K562 (cell line): Measurements from ENCODE around the gene DNPEP. TPM values are rescaled to one million over a fixed set of nuclear protein-coding genes. Genes with fewer than 3 reads are reported as not detected.

Experiments used
- ATAC-seq: fragments of 200-7000 bp; cut with Tn5 transposase; 3 replicates; pipeline ENCODE4 v1.9.1; 2020; ENCODE audit warnings: moderate library complexity
- BruUV-seq: library from RNA; stranded (reverse); fragments of 400-500 nt; replicated peaks from 2 replicates; lab custom pipeline; 2021; lab: Mats Ljungman, UMichigan
- CTCF ChIA-PET: fragments of 300-600 bp; formaldehyde crosslinking; extraction: SDS; loops from one replicate; lab custom pipeline; 2021; ENCODE audit warnings: low intra/inter-chr PET ratio; lab: Yijun Ruan, JAX
- POLR2A ChIA-PET: fragments of 300-600, 350-650 bp; sonication (Branson Sonifier 250); formaldehyde crosslinking; extraction: SDS; loops from one replicate; lab custom pipeline; 2021; ENCODE audit warnings: antibody characterized with exemption, inconsistent platforms; lab: Yijun Ruan, JAX
- DNase-seq, 4 experiments: peaks; one replicate each; pipeline versions ENCODE4 v3.0.0 to v3.0.0-alpha.2; 2011 to 2018; ENCODE audit warnings: low spot score in 3 of 4, mixed read lengths in 3 of 4; ENCODE audit errors: extremely low read depth in 1 of 4
- FAIRE-seq: peaks from 2 replicates; lab custom pipeline; 2011; peaks lifted over from hg19 to GRCh38; lab: Jason Lieb, UNC
- H2AFZ ChIP-seq: 2 replicates; pipeline ENCODE4 v1.6.0; 2011; ENCODE audit warnings: low read depth, low read length, control low read depth, inconsistent platforms
- H3K27ac ChIP-seq: fragments of 200-600 bp; 3 replicates; pipeline ENCODE4 v1.8.0; 2011; ENCODE audit warnings: low read depth, mild to moderate bottlenecking, control low read depth, inconsistent platforms, low read length, moderate library complexity, mixed read lengths; ENCODE audit errors: extremely low read depth
- H3K27me3 ChIP-seq, 2 experiments: fragments of 300-600 bp in 1 of 2; 2 replicates in 1 of 2; 3 replicates in 1 of 2; pipeline versions ENCODE4 v1.6.0 to v1.8.0; 2011; ENCODE audit warnings: inconsistent platforms in 2 of 2, low read length in 2 of 2, mild to moderate bottlenecking in 1 of 2, mixed read lengths in 1 of 2, moderate library complexity in 1 of 2; ENCODE audit not compliant: control insufficient read depth in 2 of 2, insufficient read depth in 2 of 2
- H3K36me3 ChIP-seq: fragments of 300-600 bp; 3 replicates; pipeline ENCODE4 v1.8.0; 2011; ENCODE audit warnings: mild to moderate bottlenecking, low read length, inconsistent platforms; ENCODE audit not compliant: control insufficient read depth, insufficient read depth
- H3K4me1 ChIP-seq, 2 experiments: fragments of 200-600 bp in 1 of 2; replicated peaks in 1 of 2; 2 replicates in 1 of 2; 3 replicates in 1 of 2; pipeline versions ENCODE4 v1.5.1 to v1.8.0; 2011; ENCODE audit warnings: inconsistent platforms in 2 of 2, low read length in 2 of 2, mild to moderate bottlenecking in 1 of 2, mixed read lengths in 1 of 2, moderate library complexity in 1 of 2; ENCODE audit not compliant: control insufficient read depth in 2 of 2, insufficient read depth in 2 of 2
- H3K4me2 ChIP-seq: 2 replicates; pipeline ENCODE4 v1.6.1; 2011; ENCODE audit warnings: low read length, control low read depth, inconsistent platforms, mixed read lengths; ENCODE audit not compliant: insufficient read depth
- H3K4me3 ChIP-seq: fragments of 200-600 bp; sonication (generic), shearing (Covaris generic); 2 replicates; pipeline ENCODE4 v1.5.1; 2016; ENCODE audit warnings: control low read depth, inconsistent platforms
- H3K79me2 ChIP-seq: fragments of 200-600 bp; 3 replicates; pipeline ENCODE4 v1.8.0; 2011; ENCODE audit warnings: low read length, inconsistent platforms; ENCODE audit not compliant: control insufficient read depth, insufficient read depth
- H3K9ac ChIP-seq, 2 experiments: 2 replicates each; pipeline versions ENCODE4 v1.6.0 to v1.6.1; 2011; ENCODE audit warnings: low read depth in 2 of 2, low read length in 2 of 2, control low read depth in 1 of 2, inconsistent platforms in 1 of 2, mild to moderate bottlenecking in 1 of 2, mixed read lengths in 1 of 2; ENCODE audit not compliant: insufficient read depth in 1 of 2
- H3K9me1 ChIP-seq: one replicate; pipeline ENCODE4 v1.6.0; 2011; ENCODE audit warnings: inconsistent platforms, mild to moderate bottlenecking, low read length, moderate library complexity; ENCODE audit not compliant: control insufficient read depth, insufficient read depth
- H3K9me3 ChIP-seq: replicated peaks from 2 replicates; pipeline ENCODE4 v1.5.1; 2011; ENCODE audit warnings: low read depth, low read length, inconsistent platforms; ENCODE audit not compliant: control insufficient read depth, insufficient read depth
- H4K20me1 ChIP-seq: replicated peaks from 2 replicates; pipeline ENCODE4 v1.6.1; 2011; ENCODE audit warnings: low read length, inconsistent platforms, mixed read lengths; ENCODE audit not compliant: control insufficient read depth, insufficient read depth
- ARID2 ChIP-seq: fragments of 450-650 bp; IDR thresholded peaks from 2 replicates; pipeline ENCODE4 v1.6.1; 2017; ENCODE audit warnings: antibody characterized with exemption, mild to moderate bottlenecking
- ELF1 ChIP-seq: fragments of 200-800 bp; sonication (Bioruptor generic); IDR thresholded peaks from 2 replicates; pipeline ENCODE4 v1.6.1; 2016; ENCODE audit warnings: missing genetic modification characterization, missing compliant biosample characterization
- GABPA ChIP-seq: fragments of 200-800 bp; sonication (Bioruptor generic); conservative IDR thresholded peaks from 2 replicates; pipeline ENCODE4 v1.6.1; 2016; ENCODE audit warnings: low read depth, missing genetic modification characterization, missing compliant biosample characterization
- HDAC6 ChIP-seq: IDR thresholded peaks from 2 replicates; pipeline ENCODE4 v1.6.1; 2012; ENCODE audit warnings: low read depth, mild to moderate bottlenecking, control low read depth, inconsistent platforms, low read length, moderate library complexity
- ILK ChIP-seq: fragments of 450-650 bp; IDR thresholded peaks from 2 replicates; pipeline ENCODE4 v1.6.1; 2016; ENCODE audit warnings: missing genetic modification characterization, low read depth, mild to moderate bottlenecking, missing compliant biosample characterization, moderate library complexity, borderline replicate concordance
- LCOR ChIP-seq: sonication (generic); formaldehyde crosslinking; IDR thresholded peaks from 2 replicates; pipeline ENCODE4 v1.8.0; 2022; ENCODE audit warnings: mild to moderate bottlenecking, missing genetic modification reagents
- PTTG1 ChIP-seq: fragments of 450-650 bp; IDR thresholded peaks from 2 replicates; pipeline ENCODE4 v1.6.1; 2016; ENCODE audit warnings: low read depth, mild to moderate bottlenecking, missing genetic modification characterization, missing compliant biosample characterization
- SMARCB1 ChIP-seq: IDR thresholded peaks from 2 replicates; pipeline ENCODE4 v1.6.1; 2011; ENCODE audit warnings: improper control_type of control experiment, low read depth; ENCODE audit not compliant: insufficient read length
- TCFL5 ChIP-seq: fragments of 250-450 bp; sonication (Bioruptor Pico); conservative IDR thresholded peaks from 2 replicates; pipeline ENCODE4 v1.6.1; 2021; ENCODE audit warnings: mild to moderate bottlenecking, moderate library complexity, matching md5 sums
- ZNF146 ChIP-seq: IDR thresholded peaks from one replicate; pipeline ENCODE4 v1.6.1; 2018; ENCODE audit warnings: missing compliant biosample characterization; ENCODE audit not compliant: unreplicated experiment
- ZNF780A ChIP-seq: fragments of 250-450 bp; sonication (Bioruptor Pico); IDR thresholded peaks from 2 replicates; pipeline ENCODE4 v1.5.0; 2021; ENCODE audit warnings: mild to moderate bottlenecking
- WGBS: fragments of 100-300 bp; shearing (Covaris generic); methylation state at CpG from one replicate; pipeline ENCODE4 v1.1.6; 2016; ENCODE audit warnings: low coverage, mixed read lengths; ENCODE audit not compliant: insufficient coverage; ENCODE audit errors: missing lambda C conversion rate; 5-methylcytosine and 5-hydroxymethylcytosine counted together
- in situ Hi-C: fragments of 300-500 bp; cut with MboI; formaldehyde crosslinking; loops from 4 replicates; pipeline ENCODE4 v1.15.0; 2018; ENCODE audit warnings: inconsistent platforms, mixed read lengths
- intact Hi-C: fragments of 100-400 bp; cut with micrococcal nuclease; formaldehyde crosslinking; loops from 2 replicates; pipeline ENCODE4 v1.14.2; 2022
- polyA plus RNA-seq, 8 experiments: library from polyadenylated mRNA; depleted of rRNA in 4 of 8; stranded (reverse) in 5 of 8; unstranded in 3 of 8; fragments of >200 nt; fragmentation: Nextera tagmentation in 2 of 8; fragmentation: Illumina TruSeq in 1 of 8; extraction: Ambion mirVana in 2 of 8; extraction: Trizol in 1 of 8; gene quantifications; 2 replicates each; pipeline versions ENCODE4 v1.2.1 to v1.2.3, GENCODE V29; 2011 to 2014; ENCODE audit warnings: inconsistent platforms in 1 of 8, missing spikeins in 1 of 8
- total RNA-seq, 7 experiments: library from RNA; depleted of rRNA in 6 of 7; stranded (reverse); fragments of >200 nt in 6 of 7; fragmentation: Illumina TruSeq in 2 of 7; extraction: Trizol in 2 of 7; gene quantifications; 2 replicates each; pipeline versions ENCODE4 v1.2.1 to v1.2.3, GENCODE V29; 2011 to 2021; ENCODE audit warnings: low replicate concordance in 1 of 7
- TF ChIP-seq, protein P1 (sequence below): sonication (generic); formaldehyde crosslinking; IDR thresholded peaks from 2 replicates; pipeline ENCODE4 v1.8.1; 2023; ENCODE audit warnings: mild to moderate bottlenecking, missing genetic modification reagents
- TF ChIP-seq, protein P2 (sequence below): sonication (generic); formaldehyde crosslinking; IDR thresholded peaks from 2 replicates; pipeline ENCODE4 v1.8.1; 2022; ENCODE audit warnings: missing genetic modification reagents
- TF ChIP-seq, protein P3 (sequence below): fragments of 250-450 bp; sonication (Bioruptor Pico); IDR thresholded peaks from 2 replicates; pipeline ENCODE4 v1.8.0; 2022; ENCODE audit warnings: moderate library complexity, mild to moderate bottlenecking, inconsistent platforms
- TF ChIP-seq, protein P4 (sequence below): fragments of 450-650 bp; IDR thresholded peaks from 2 replicates; pipeline ENCODE4 v1.6.1; 2016; ENCODE audit warnings: antibody characterized with exemption

Gene DNPEP
- total and polyA plus RNA-seq, 9 of the 15 experiments (the other 6 are each of a cell fraction or from before 2014, with no cell fraction given), result 34.6 to 71.4 (median 45.5) TPM

DNA sequence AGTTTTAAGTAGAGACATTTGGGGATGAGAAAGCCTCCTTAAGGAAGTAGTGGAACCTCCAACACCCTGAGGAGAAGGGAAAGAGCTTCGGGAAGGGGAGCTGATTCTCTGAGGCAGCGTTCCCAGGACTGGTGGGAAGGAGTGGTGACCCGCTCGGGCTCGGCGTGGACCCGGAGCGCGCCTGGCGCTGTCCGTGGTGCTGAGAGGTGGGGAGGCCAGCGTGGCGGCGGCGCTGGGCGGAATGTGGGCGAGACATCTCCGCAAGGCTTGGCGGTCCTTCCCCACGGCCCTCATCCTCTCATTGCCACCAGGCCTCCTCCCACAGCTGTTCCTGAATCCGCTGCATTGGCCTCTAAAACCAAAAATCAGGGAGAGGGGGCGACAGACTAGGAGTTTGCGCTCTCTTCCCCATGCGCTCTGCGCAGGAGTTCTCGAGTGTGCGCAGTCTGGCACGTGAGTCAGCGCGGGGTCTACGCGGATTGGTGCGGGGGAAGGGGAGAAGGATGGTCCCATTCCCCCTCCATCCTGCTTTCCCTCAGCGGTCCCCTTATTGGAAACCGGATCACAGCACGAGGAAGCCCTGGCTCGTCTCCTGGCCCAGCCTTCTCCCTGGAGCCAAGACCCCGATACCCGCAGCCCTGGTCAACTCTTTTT is 56.0 kb downstream of the DNPEP start (continued):
- TF ChIP-seq, protein P1, sequence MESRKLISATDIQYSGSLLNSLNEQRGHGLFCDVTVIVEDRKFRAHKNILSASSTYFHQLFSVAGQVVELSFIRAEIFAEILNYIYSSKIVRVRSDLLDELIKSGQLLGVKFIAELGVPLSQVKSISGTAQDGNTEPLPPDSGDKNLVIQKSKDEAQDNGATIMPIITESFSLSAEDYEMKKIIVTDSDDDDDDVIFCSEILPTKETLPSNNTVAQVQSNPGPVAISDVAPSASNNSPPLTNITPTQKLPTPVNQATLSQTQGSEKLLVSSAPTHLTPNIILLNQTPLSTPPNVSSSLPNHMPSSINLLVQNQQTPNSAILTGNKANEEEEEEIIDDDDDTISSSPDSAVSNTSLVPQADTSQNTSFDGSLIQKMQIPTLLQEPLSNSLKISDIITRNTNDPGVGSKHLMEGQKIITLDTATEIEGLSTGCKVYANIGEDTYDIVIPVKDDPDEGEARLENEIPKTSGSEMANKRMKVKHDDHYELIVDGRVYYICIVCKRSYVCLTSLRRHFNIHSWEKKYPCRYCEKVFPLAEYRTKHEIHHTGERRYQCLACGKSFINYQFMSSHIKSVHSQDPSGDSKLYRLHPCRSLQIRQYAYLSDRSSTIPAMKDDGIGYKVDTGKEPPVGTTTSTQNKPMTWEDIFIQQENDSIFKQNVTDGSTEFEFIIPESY (CRISPR knock-in tag), result peak; percentile 44; the same call in 1 of the 2 replicates
- no peak for TF ChIP-seq GABPA
- TF ChIP-seq ZNF780A, result no peak
- TF ChIP-seq LCOR (CRISPR knock-in tag), result peak; percentile 28; the same call in 1 of the 2 replicates

DNA sequence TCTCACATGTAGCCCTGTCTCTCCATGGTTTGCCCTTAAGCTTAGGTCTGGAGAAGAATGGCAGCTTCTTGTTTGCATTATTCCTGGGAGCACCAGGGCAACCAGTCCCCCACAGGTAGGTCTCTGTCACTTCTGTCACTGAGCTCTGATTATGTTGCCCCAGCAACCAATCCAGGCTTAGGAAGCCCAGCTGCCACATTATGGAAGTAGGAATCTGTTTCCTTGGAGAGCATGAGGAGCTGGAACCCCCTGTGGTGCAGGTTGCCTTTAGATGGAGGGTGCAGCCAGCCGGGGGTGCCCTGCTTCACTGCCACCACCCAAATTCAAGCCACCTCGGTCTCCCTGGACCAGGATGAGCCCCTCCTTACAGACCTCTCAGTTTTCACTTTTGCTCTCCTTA is 60.0 kb downstream of the DNPEP start:
- Histone ChIP-seq H3K4me2 (no peak overlapping the region), H3K27me3 (peaks cover 0 to 14% of the 10 kb centered on the region in 2 experiments; a peak in 2 of 5 replicates), H3K4me3 (no peak overlapping the region), H3K79me2 (no peaks in the 10 kb centered on the region), H3K9me3 (no peaks in the 10 kb centered on the region), H3K9ac (no peak overlapping the region), H3K27ac (no peak overlapping the region), H3K4me1 (peaks cover 0 to 13% of the 10 kb centered on the region in 2 experiments; a peak in 1 of 5 replicates), H4K20me1 (no peaks in the 10 kb centered on the region), H3K9me1 (no peaks in the 10 kb centered on the region), H2AFZ (no peak overlapping the region), H3K36me3 (no peaks in the 10 kb centered on the region)
- no TSS peak for BruUV-seq
- CTCF ChIA-PET, result no interaction called here
- WGBS, result 0% methylated on average over 2 of the region's 2 CpGs
- DNase-seq (no peak), ATAC-seq (no peak), FAIRE-seq (no peak)
- in situ Hi-C loops (no loop called here), intact Hi-C loops (no loop called here)
- POLR2A ChIA-PET, result no interaction called here
- TF ChIP-seq PTTG1 (tag) (no peak), TCFL5 (CRISPR knock-in tag) (no peak), HDAC6 (no peak), ELF1 (tag) (no peak), ARID2 (no peak), ZNF146 (CRISPR knock-in tag) (no peak), SMARCB1 (no peak), ILK (tag) (no peak)
- TF ChIP-seq, protein P2, sequence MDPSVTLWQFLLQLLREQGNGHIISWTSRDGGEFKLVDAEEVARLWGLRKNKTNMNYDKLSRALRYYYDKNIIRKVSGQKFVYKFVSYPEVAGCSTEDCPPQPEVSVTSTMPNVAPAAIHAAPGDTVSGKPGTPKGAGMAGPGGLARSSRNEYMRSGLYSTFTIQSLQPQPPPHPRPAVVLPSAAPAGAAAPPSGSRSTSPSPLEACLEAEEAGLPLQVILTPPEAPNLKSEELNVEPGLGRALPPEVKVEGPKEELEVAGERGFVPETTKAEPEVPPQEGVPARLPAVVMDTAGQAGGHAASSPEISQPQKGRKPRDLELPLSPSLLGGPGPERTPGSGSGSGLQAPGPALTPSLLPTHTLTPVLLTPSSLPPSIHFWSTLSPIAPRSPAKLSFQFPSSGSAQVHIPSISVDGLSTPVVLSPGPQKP (CRISPR knock-in tag), result no peak
- TF ChIP-seq, protein P3, sequence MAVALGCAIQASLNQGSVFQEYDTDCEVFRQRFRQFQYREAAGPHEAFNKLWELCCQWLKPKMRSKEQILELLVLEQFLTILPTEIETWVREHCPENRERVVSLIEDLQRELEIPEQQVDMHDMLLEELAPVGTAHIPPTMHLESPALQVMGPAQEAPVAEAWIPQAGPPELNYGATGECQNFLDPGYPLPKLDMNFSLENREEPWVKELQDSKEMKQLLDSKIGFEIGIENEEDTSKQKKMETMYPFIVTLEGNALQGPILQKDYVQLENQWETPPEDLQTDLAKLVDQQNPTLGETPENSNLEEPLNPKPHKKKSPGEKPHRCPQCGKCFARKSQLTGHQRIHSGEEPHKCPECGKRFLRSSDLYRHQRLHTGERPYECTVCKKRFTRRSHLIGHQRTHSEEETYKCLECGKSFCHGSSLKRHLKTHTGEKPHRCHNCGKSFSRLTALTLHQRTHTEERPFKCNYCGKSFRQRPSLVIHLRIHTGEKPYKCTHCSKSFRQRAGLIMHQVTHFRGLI (CRISPR knock-in tag), result no peak
- TF ChIP-seq, protein P4, sequence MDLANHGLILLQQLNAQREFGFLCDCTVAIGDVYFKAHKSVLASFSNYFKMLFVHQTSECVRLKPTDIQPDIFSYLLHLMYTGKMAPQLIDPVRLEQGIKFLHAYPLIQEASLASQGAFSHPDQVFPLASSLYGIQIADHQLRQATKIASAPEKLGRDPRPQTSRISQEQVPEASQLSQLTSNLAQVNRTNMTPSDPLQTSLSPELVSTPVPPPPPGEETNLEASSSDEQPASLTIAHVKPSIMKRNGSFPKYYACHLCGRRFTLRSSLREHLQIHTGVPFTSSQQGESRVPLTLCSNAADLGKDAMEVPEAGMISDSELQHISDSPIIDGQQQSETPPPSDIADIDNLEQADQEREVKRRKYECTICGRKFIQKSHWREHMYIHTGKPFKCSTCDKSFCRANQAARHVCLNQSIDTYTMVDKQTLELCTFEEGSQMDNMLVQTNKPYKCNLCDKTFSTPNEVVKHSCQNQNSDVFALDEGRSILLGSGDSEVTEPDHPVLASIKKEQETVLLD, result no peak
